ENCODE data around the gene PCBP3. TPM values are rescaled to one million over a fixed set of nuclear protein-coding genes. Genes with fewer than 3 reads are reported as not detected.

PCBP3 gene
- total RNA-seq, 4 donors from 2014 or later = 0.47 to 5.3 (median 1.0) TPM; not detected in 1

DNA sequence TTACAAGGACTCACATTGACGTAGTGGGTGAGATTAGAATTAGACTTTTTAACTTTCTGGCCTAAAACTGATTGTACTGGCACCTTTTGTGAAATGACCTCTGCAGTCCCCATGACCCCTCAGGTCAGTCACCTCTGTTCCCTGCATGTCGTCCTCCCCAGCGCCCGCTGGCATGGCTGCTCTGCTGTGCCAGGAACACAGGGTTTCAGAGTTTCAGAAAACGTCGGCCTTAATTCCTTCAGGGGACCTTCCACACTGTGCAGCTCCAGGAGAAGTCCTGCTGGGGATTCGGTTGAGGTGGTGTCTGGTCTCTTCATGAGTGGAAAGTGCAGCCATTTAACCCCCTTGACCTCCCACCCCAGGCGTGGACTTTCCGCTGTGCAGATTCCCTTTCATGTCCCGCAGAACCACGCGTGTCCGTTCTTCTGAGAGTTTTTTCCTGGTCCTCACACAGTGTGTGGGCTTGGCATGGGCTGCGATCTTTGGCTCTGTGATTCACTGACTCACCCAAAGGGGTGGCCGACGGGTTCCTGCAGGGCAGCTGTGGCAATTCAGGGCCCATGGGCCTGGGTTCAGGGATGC lies 179.7 kb downstream of the PCBP3 start:
- Histone ChIP-seq H3K27me3 (peaks cover 0 to 46% (median 0%) of the 10 kb centered on the region in 4 donors), H3K4me1 (peaks cover 0 to 4% (median 0%) of the 10 kb centered on the region in 3 donors), H3K27ac (no peak overlapping the region), H3K4me3 (no peak overlapping the region), H3K9me3 (no peaks in the 10 kb centered on the region), H3K36me3 (no peaks in the 10 kb centered on the region)
- DNase-seq = no peak
- 65 to 72% methylated on average over 8 to 16 of the region's 16 CpGs for WGBS, 2 donors
- intact Hi-C loops (cut with DNase I) = loop anchor here (5.0 to 10.0 kb wide), 2 partner anchors 62 to 266 kb away; no protein-coding TSS in a partner anchor
- TF ChIP-seq, protein P1, sequence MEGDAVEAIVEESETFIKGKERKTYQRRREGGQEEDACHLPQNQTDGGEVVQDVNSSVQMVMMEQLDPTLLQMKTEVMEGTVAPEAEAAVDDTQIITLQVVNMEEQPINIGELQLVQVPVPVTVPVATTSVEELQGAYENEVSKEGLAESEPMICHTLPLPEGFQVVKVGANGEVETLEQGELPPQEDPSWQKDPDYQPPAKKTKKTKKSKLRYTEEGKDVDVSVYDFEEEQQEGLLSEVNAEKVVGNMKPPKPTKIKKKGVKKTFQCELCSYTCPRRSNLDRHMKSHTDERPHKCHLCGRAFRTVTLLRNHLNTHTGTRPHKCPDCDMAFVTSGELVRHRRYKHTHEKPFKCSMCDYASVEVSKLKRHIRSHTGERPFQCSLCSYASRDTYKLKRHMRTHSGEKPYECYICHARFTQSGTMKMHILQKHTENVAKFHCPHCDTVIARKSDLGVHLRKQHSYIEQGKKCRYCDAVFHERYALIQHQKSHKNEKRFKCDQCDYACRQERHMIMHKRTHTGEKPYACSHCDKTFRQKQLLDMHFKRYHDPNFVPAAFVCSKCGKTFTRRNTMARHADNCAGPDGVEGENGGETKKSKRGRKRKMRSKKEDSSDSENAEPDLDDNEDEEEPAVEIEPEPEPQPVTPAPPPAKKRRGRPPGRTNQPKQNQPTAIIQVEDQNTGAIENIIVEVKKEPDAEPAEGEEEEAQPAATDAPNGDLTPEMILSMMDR (IDR thresholded peaks at IDR 0.05) = no peak
- TF ChIP-seq POLR2A (IDR thresholded peaks at IDR 0.05) = no peak

DNA sequence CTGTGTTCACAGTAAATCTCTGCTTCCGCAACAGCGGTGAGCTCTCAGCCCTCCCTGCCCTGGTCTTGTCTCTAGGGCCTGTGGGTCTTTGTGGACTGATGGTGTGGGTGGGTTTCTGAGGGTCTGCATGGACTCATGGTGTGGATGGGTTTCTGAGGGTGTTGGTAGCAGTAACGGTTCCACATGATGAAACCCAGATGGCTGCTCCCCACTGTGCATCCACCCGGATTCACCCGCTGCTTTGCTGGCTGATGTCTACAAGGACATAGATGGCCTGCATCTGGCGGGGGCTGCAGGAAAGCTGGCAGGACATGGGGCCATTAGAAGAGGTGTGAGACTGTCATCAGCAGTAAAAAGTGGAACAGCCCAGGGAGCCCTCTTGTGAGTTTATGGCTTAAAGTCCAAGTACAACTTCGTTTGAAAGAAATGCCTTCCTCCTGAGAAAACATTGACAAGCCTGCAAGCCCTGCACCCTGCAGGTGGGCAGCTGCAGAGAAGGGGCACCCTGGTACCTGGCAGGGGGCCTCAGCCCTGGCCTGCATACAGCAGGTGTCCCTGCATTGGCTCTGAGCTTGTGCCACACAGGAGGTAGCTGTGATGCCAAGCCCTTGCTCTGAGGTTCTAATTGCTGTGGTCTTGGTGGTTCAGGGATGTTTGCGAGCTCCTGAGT lies 181.2 kb downstream of the PCBP3 start:
- no peak overlapping the region for H3K27ac ChIP-seq
- peaks cover 0 to 4% (median 0%) of the 10 kb centered on the region in 3 donors for H3K4me1 ChIP-seq
- intact Hi-C loops (cut with DNase I) = loop anchor here (5.0 to 10.0 kb wide), 2 partner anchors 60 to 267 kb away; no protein-coding TSS in a partner anchor
- DNase-seq = no peak
- no peaks in the 10 kb centered on the region for H3K36me3 ChIP-seq
- no peaks in the 10 kb centered on the region for H3K9me3 ChIP-seq
- no peak overlapping the region for H3K4me3 ChIP-seq
- peaks cover 0 to 46% (median 0%) of the 10 kb centered on the region in 4 donors for H3K27me3 ChIP-seq
- WGBS, 2 donors = 74 to 85% methylated on average over 4 of the region's 8 CpGs
- TF ChIP-seq POLR2A (IDR thresholded peaks at IDR 0.05) = no peak
- TF ChIP-seq, protein P1 (IDR thresholded peaks at IDR 0.05) = no peak

DNA sequence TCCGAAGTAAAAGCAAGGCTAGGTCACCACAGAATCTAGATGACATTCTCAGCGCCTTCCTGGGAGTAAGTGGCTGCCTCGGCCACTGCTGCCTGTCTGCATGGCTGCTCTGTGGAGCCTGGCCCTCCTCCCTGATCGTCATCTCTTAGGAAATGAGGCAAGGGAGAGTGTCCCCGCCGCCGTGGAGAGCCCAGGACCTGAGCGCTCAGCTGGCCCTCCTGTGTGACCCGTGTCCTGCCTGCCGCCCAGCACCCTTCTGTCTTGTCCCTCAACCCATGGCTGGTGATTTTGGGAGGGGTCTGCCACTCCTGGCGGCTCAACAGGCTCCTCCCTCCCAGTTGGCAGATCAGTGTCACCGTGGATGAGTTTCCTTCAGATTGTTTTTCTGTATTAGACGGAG lies 181.7 kb downstream of the PCBP3 start:
- H3K27ac ChIP-seq = no peak overlapping the region
- TF ChIP-seq, protein P1 (IDR thresholded peaks at IDR 0.05) = no peak
- TF ChIP-seq POLR2A (IDR thresholded peaks at IDR 0.05) = no peak
- WGBS, 2 donors = 70 to 76% methylated on average over 6 to 10 of the region's 13 CpGs
- intact Hi-C loops (cut with DNase I) = loop anchor here (10.0 kb wide), 1 partner anchor 60 kb away; no protein-coding TSS in a partner anchor
- H3K4me1 ChIP-seq = peaks cover 0 to 4% (median 0%) of the 10 kb centered on the region in 3 donors
- peaks cover 0 to 49% (median 0%) of the 10 kb centered on the region in 4 donors for H3K27me3 ChIP-seq
- no peak for DNase-seq
- H3K9me3 ChIP-seq = no peaks in the 10 kb centered on the region
- no peak overlapping the region for H3K4me3 ChIP-seq
- no peaks in the 10 kb centered on the region for H3K36me3 ChIP-seq

DNA sequence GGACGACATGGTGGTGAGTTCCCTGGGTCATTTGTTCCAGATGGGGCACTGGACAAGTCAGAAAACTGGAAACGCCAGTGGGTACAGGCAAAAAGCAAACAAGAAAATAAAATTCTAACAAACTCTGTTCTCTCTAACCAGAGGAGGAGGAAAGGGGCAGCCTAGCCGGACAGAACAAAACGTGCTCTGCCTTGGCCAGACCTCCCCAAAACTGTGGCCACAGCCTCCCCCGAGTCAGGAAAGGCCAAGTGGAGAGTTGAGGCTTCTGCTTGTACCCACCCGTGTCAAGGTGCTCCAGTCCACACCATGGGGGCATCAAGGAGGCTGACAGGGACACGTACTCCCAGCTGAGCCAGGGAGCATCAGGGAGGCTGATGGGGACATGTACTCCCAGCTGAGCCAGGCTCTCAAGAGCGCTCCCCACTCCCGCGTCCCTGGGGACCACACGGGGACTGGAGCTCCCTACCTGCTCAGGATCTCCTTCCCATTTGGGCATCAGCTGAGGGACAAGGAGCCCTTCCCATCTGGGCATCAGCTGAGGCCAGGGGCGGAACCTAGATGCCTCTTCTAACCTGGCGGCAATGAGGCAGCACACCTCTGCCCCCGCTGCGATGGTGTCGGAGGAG lies 183.3 kb downstream of the PCBP3 start:
- 82 to 93% methylated on average over 7 to 9 of the region's 16 CpGs for WGBS, 2 donors
- no peak overlapping the region for H3K27ac ChIP-seq
- intact Hi-C loops (cut with DNase I) = loop anchor here (10.0 kb wide), 1 partner anchor 58 kb away; no protein-coding TSS in a partner anchor
- H3K4me1 ChIP-seq = no peaks in the 10 kb centered on the region
- TF ChIP-seq, protein P1 (IDR thresholded peaks at IDR 0.05) = no peak
- TF ChIP-seq POLR2A (IDR thresholded peaks at IDR 0.05) = no peak
- H3K4me3 ChIP-seq = no peak overlapping the region
- no peak for DNase-seq
- H3K36me3 ChIP-seq = no peaks in the 10 kb centered on the region
- H3K27me3 ChIP-seq = peaks cover 0 to 42% (median 0%) of the 10 kb centered on the region in 4 donors
- no peaks in the 10 kb centered on the region for H3K9me3 ChIP-seq

DNA sequence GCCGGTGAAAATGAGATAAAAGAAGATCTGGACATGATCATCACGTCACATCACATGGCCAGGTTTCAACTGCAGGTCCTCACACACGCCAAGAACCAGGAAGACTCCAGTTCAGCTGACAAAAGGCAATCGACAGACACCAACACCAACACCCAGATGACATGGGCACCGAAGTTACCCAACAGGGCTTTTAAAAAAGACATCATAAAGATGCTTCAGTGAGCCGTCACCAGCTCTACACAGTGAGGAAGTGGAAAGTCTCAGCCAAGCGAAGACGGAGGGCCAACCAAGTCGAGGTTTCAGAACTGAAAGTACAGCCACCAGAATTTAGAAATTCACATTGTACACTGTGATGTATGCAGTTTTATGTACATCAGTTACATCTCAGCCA lies 183.8 kb downstream of the PCBP3 start:
- 78 to 83% methylated on average over 7 to 8 of the region's 9 CpGs for WGBS, 2 donors
- no peak for DNase-seq
- no peaks in the 10 kb centered on the region for H3K9me3 ChIP-seq
- TF ChIP-seq, protein P1 (IDR thresholded peaks at IDR 0.05) = no peak
- no peak for TF ChIP-seq POLR2A (IDR thresholded peaks at IDR 0.05)
- H3K4me3 ChIP-seq = no peak overlapping the region
- peaks cover 0 to 37% (median 0%) of the 10 kb centered on the region in 4 donors for H3K27me3 ChIP-seq
- no peaks in the 10 kb centered on the region for H3K36me3 ChIP-seq
- no peaks in the 10 kb centered on the region for H3K4me1 ChIP-seq
- intact Hi-C loops (cut with DNase I) = loop anchor here (10.0 kb wide), 1 partner anchor 58 kb away; no protein-coding TSS in a partner anchor
- no peak overlapping the region for H3K27ac ChIP-seq
